GM12875 (cell line): ENCODE data around the gene GALNT13.

Experiments used
- H3K4me3 ChIP-seq: one replicate; pipeline ENCODE4 v1.5.1; 2011; ENCODE audit warnings: low read depth, low read length, control low read depth
- TF ChIP-seq, protein P1 (sequence below): IDR thresholded peaks from 2 replicates; pipeline ENCODE4 v1.5.1; 2011; ENCODE audit warnings: low read depth, mild to moderate bottlenecking, control low read depth, inconsistent platforms, low read length, moderate library complexity, borderline replicate concordance; ENCODE audit not compliant: insufficient read depth

GALNT13 gene

DNA sequence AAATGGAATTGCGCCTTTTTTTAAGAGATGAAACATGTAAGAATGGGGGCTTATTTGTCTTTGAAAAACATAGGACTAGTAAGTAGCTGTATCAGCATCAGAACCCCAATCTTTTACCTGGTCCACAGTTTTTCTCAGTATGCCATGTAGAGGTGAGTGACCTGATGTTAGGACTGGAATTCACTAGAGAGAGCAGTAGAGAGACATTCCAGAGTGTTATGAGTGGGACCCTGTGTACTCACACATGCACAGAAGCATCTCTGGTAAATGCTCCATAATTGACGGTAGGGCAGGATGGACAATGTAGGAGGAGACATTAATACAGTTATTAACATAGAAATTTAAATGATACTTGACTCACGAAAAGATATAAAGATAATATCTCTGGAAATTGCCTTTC is 1.4 kb upstream of the GALNT13 start:
- H3K4me3 ChIP-seq, result no peak overlapping the region
- TF ChIP-seq, protein P1, sequence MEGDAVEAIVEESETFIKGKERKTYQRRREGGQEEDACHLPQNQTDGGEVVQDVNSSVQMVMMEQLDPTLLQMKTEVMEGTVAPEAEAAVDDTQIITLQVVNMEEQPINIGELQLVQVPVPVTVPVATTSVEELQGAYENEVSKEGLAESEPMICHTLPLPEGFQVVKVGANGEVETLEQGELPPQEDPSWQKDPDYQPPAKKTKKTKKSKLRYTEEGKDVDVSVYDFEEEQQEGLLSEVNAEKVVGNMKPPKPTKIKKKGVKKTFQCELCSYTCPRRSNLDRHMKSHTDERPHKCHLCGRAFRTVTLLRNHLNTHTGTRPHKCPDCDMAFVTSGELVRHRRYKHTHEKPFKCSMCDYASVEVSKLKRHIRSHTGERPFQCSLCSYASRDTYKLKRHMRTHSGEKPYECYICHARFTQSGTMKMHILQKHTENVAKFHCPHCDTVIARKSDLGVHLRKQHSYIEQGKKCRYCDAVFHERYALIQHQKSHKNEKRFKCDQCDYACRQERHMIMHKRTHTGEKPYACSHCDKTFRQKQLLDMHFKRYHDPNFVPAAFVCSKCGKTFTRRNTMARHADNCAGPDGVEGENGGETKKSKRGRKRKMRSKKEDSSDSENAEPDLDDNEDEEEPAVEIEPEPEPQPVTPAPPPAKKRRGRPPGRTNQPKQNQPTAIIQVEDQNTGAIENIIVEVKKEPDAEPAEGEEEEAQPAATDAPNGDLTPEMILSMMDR, result no peak

DNA sequence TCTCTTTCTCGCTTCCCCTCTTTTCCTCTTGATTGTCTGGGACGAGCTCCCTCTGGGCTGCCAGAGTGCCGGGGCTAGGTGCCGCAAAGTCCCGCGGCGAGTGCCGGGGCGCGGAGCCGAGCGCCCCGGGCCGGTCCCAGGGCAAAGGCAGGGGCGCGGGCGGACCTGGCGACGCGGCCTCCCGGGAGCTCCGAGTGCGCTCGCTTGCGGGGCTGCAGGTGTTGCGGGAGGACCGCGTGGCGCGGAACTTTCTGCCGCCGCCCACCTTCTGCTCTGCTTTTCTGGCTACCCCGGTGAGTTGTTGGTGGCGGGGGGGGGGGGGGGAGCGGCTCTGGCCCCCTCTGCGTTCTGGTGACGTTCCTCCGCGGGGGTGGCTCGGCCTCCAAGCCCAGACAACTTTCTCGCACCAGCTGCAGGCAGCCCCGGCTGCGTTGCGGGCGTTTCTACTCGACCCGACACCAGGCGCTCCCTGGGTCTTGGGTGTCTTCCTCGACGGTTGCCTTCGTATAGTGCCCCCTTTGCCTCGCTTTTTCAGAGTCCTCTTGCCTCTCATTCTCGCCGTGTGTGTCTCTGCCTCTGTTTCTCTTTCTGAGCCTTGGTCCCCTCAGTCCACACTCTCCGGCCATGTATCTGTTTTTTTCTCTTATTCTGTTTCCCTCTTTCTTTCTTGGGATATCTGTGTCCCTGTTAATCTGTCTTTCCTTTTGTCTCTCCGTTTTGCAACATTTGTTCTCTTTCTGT is 759 bp downstream of the GALNT13 start:
- no peak overlapping the region for H3K4me3 ChIP-seq
- TF ChIP-seq, protein P1, result no peak

DNA sequence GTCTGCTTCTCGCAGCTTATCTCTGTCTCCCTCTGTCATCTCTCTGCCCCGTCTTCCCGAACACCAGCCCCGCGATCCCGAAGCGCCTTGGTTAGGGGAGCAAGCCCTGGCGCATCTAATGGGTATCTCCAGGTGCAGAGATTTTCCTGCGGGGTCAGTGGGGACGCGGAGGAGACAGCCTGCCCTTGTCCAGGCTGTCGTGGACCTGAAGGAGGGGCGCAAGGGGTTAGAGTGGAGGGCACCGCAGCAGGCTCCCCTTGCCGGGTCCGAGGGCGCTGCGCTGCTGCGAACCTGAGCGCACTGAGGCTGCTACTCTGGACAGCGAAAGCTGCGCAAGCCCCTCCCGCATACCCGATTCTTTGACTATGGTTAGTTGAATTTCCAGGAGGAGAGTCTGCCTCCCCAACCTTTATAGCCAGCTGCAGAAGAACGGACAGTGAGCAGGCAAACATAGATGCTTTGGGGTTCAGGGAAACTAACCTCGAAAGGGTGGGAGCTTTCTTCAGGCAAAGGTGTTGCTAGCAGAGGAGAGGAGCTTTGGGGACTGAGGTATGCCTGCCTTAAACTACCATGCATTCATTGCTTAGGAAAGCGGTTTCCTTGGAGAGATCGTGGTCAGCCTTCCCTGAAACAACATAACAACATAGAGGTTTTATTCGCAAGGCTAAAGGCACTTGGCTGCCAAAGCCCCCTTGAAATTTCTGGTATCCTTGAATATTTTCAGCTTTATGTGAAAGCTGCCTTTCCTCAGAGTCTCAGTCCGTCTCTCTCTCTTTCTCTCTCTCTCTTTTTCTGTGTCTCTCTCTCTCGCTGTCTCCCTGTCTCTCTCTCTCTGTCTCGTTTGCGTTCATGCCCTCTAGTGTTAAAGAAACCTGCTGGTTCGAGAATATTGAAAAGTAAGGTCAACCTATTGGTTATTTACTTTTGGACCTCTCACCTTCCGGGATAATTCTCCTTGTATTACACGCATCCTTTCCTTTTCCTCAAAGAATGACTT is 1.6 kb downstream of the GALNT13 start:
- TF ChIP-seq, protein P1, result no peak
- no peak overlapping the region for H3K4me3 ChIP-seq

DNA sequence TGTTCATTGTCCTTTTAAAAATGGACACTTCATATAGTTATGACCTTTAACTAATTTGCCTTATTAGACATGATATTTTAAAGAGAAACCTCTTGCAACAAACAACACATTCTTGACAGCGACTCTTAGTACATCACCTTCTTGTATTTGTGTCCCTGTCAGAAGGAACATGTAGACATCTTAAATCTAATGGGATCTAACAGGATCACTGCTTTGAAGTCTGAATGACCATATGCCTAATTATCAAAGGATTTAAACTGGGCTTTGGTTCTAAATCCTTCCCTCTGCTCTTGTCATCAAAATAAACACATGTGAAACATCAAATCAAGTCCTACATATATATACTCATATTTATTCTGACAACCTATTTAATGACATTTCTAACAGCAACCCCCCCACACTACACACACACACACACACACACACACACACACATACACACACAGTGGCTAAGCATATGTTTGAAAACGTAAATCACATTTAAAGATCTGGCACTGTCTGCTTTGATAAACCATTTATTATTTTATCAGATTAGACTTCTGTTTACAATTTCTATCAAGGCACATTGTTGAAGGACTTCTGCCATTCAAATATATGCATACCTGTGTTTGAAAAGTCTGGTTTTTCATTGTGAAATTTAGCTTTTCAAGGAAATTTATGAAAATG is 4.2 kb downstream of the GALNT13 start:
- no peak overlapping the region for H3K4me3 ChIP-seq
- TF ChIP-seq, protein P1, result no peak

DNA sequence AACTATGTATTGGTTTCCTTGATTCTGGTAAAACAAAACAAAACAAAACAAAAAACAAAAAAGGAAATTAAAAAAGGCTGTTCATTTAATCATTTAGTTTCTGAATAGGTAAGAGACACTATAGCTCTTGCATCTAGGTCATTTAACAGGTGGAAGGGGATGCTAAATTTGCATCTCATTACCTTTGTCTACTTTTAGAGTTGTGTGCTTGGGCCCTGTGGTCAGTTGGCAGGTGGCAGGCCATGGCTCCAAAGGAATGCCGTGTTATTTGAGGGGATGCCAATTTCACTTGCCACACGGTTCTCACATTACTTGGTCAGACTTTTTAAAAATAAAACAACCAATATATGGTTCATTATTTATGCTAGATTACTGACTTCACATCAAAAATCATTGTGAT is 9.2 kb downstream of the GALNT13 start:
- no peak overlapping the region for H3K4me3 ChIP-seq
- TF ChIP-seq, protein P1, result no peak

DNA sequence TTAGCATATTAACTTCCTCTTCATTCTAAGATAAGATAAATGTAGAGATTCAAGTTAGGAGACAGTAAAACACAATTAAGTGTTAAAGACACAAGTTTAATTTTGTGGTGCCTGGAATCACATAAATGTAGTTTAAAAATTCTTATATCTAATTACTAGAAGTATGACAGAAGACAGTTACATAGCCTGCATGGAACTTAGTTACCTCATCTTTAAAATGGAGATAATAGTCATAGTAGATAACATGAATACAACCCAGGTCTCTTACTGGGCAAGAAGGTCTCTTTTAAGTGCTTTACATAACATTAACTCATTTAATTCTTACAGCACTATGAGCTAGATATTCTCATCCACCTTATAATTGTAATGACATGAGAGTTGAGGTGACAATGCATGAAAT is 15.1 kb downstream of the GALNT13 start:
- TF ChIP-seq, protein P1, result no peak
- H3K4me3 ChIP-seq, result no peak overlapping the region
